C4-2B (cell line): ENCODE measurements around the gene ATF2.

ENCODE experiments used
- ZFX ChIP-seq: fragments of 450-650 bp; IDR thresholded peaks from 2 replicates; pipeline ENCODE4 v1.6.1; 2017
- TF ChIP-seq, protein P1 (sequence below): fragments of 450-650 bp; conservative IDR thresholded peaks from 2 replicates; pipeline ENCODE4 v1.5.1; 2017; ENCODE audit warnings: mild to moderate bottlenecking

DNA sequence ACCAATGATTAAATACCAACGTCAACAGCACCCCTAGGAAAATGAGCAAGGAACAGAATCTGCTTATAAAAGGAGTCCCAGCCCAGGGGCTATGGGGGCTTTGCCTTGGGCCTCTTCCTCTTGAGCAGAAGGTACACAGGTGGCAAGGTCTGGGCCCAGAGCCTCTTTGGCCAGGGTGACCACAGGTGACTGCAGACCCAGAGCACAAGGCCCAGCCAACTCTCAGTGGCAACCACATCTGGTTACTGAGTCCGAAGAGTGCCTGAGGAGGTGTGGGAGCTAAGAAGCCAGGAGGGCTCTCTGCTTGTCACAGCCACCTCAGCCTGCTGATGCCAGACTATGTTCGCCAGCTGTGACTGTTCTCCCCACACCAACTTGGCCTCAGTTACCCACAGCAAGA lies 128.5 kb downstream of the ATF2 start:
- TF ChIP-seq, protein P1, sequence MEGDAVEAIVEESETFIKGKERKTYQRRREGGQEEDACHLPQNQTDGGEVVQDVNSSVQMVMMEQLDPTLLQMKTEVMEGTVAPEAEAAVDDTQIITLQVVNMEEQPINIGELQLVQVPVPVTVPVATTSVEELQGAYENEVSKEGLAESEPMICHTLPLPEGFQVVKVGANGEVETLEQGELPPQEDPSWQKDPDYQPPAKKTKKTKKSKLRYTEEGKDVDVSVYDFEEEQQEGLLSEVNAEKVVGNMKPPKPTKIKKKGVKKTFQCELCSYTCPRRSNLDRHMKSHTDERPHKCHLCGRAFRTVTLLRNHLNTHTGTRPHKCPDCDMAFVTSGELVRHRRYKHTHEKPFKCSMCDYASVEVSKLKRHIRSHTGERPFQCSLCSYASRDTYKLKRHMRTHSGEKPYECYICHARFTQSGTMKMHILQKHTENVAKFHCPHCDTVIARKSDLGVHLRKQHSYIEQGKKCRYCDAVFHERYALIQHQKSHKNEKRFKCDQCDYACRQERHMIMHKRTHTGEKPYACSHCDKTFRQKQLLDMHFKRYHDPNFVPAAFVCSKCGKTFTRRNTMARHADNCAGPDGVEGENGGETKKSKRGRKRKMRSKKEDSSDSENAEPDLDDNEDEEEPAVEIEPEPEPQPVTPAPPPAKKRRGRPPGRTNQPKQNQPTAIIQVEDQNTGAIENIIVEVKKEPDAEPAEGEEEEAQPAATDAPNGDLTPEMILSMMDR = no peak
- no peak for TF ChIP-seq ZFX
